Body of pancreas (tissue), 4 donors: Measurements from ENCODE around the gene SLC8A2.

Experiments
- POLR2A ChIP-seq, 3 donors: fragments of 450-650 bp; IDR thresholded peaks; one replicate each; pipeline ENCODE4 v1.6.1; 2016; ENCODE audit warnings: antibody characterized with exemption in 3 of 3, mild to moderate bottlenecking in 2 of 3
- TF ChIP-seq, protein P1 (sequence below), 7 experiments: fragments of 450-650 bp in 4 of 7; fragments of 200-600 bp in 3 of 7; sonication (generic) in 3 of 7; IDR thresholded peaks; one replicate each; pipeline ENCODE4 v1.5.1; 2016 to 2019; ENCODE audit warnings: antibody characterized with exemption in 7 of 7

DNA sequence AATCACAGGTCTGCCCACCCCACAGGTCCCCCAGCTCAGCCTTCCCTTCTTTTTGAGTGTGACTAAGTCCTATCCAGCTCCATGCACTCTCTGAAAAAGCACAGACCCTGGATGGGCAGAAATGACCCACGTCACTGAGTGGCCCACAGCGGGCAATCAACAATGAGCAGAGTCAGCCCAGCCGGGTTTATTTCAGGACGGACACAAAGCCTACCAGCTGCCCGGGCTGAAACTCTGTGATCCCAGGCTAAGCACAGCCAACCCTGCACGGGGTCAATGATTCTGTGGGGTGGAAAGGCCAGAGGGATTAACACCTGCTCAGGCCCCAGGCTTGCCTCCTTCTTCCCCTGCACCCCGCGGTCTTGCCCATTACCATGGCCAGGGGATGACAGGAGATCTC lies 34.8 kb upstream of the SLC8A2 start:
- TF ChIP-seq, protein P1, sequence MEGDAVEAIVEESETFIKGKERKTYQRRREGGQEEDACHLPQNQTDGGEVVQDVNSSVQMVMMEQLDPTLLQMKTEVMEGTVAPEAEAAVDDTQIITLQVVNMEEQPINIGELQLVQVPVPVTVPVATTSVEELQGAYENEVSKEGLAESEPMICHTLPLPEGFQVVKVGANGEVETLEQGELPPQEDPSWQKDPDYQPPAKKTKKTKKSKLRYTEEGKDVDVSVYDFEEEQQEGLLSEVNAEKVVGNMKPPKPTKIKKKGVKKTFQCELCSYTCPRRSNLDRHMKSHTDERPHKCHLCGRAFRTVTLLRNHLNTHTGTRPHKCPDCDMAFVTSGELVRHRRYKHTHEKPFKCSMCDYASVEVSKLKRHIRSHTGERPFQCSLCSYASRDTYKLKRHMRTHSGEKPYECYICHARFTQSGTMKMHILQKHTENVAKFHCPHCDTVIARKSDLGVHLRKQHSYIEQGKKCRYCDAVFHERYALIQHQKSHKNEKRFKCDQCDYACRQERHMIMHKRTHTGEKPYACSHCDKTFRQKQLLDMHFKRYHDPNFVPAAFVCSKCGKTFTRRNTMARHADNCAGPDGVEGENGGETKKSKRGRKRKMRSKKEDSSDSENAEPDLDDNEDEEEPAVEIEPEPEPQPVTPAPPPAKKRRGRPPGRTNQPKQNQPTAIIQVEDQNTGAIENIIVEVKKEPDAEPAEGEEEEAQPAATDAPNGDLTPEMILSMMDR (IDR thresholded peaks at IDR 0.05): no peak
- TF ChIP-seq POLR2A (IDR thresholded peaks at IDR 0.05): no peak
